ENCODE results near the gene IL23R.

DNA sequence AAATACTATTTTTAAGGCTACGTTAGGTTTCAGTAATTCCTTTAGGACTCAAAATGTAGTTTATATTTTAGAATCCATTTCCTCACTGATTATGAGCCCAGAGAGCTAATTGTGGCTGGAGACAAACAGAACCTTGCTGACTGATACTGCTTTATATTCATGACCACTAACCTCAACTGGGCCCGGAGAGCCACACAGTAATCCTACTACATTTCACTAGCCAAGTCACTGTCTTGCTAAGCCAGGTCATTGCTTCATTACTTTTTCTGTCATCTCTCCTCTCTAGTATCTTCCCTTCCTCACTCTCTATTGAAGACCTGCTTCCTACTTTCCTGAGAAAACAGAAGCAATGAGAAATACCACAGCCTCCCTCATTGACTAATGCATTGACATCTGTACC is 24.7 kb downstream of the IL23R start:
- TF ChIP-seq POLR2A (IDR thresholded peaks at IDR 0.05) = no peak
- TF ChIP-seq, protein P1, sequence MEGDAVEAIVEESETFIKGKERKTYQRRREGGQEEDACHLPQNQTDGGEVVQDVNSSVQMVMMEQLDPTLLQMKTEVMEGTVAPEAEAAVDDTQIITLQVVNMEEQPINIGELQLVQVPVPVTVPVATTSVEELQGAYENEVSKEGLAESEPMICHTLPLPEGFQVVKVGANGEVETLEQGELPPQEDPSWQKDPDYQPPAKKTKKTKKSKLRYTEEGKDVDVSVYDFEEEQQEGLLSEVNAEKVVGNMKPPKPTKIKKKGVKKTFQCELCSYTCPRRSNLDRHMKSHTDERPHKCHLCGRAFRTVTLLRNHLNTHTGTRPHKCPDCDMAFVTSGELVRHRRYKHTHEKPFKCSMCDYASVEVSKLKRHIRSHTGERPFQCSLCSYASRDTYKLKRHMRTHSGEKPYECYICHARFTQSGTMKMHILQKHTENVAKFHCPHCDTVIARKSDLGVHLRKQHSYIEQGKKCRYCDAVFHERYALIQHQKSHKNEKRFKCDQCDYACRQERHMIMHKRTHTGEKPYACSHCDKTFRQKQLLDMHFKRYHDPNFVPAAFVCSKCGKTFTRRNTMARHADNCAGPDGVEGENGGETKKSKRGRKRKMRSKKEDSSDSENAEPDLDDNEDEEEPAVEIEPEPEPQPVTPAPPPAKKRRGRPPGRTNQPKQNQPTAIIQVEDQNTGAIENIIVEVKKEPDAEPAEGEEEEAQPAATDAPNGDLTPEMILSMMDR (IDR thresholded peaks at IDR 0.05) = no peak
